ENCODE data around the gene NRDC. TPM values are rescaled to one million over a fixed set of nuclear protein-coding genes. Genes with fewer than 3 reads are reported as not detected.
"Not testable (repeated sequence)": the region's sequence is repeated elsewhere in the genome, so short reads cannot be mapped to it uniquely, and the experiment has no call there.

The NRDC gene
- total RNA-seq, 1 experiment from 2014 or later, result 113 TPM

- in situ Hi-C loops (cut with HindIII; ENCODE audit: low sequenced_read_pairs), result no loop called here
- DNase-seq (ENCODE audit: low spot score), result peak; percentile 66
Observed at GRCh38 chr1:51850420-51851223, 27.9 kb downstream of the NRDC start.

- in situ Hi-C loops (cut with HindIII; ENCODE audit: low sequenced_read_pairs), result no loop called here
Observed at GRCh38 chr1:51847294-51847920, 31.1 kb downstream of the NRDC start.

GRCh38 chr1:51843948-51844347, 34.6 kb downstream of the NRDC start:
- DNase-seq (ENCODE audit: low spot score), result no peak
- in situ Hi-C loops (cut with HindIII; ENCODE audit: low sequenced_read_pairs), result no loop called here

More at GRCh38 chr1:51847294-51847920, 31.1 kb downstream of the NRDC start:
- DNase-seq (ENCODE audit: low spot score), result no peak

- DNase-seq (ENCODE audit: low spot score), result no peak
- in situ Hi-C loops (cut with HindIII; ENCODE audit: low sequenced_read_pairs), result no loop called here
Observed at GRCh38 chr1:51842261-51842660, 36.3 kb downstream of the NRDC start.

GRCh38 chr1:51840743-51841461, 37.6 kb downstream of the NRDC start:
- in situ Hi-C loops (cut with HindIII; ENCODE audit: low sequenced_read_pairs), result no loop called here
- no peak for DNase-seq (ENCODE audit: low spot score)

GRCh38 chr1:51840182-51840581, 38.3 kb downstream of the NRDC start:
- no peak for DNase-seq (ENCODE audit: low spot score)
- in situ Hi-C loops (cut with HindIII; ENCODE audit: low sequenced_read_pairs), result no loop called here

- no peak for DNase-seq (ENCODE audit: low spot score)
- in situ Hi-C loops (cut with HindIII; ENCODE audit: low sequenced_read_pairs), result no loop called here
Observed at GRCh38 chr1:51839094-51839493, 39.4 kb downstream of the NRDC start.

GRCh38 chr1:51837243-51837642, 41.3 kb downstream of the NRDC start:
- DNase-seq (ENCODE audit: low spot score), result no peak
- in situ Hi-C loops (cut with HindIII; ENCODE audit: low sequenced_read_pairs), result no loop called here

- no peak for DNase-seq (ENCODE audit: low spot score)
- in situ Hi-C loops (cut with HindIII; ENCODE audit: low sequenced_read_pairs), result no loop called here
Observed at GRCh38 chr1:51833700-51834099, 44.8 kb downstream of the NRDC start.

- in situ Hi-C loops (cut with HindIII; ENCODE audit: low sequenced_read_pairs), result no loop called here
- DNase-seq (ENCODE audit: low spot score), result no peak
Observed at GRCh38 chr1:51829058-51829457, 49.5 kb downstream of the NRDC start.

- in situ Hi-C loops (cut with HindIII; ENCODE audit: low sequenced_read_pairs), result no loop called here
- no peak for DNase-seq (ENCODE audit: low spot score)
Observed at GRCh38 chr1:51819810-51820209, 58.7 kb downstream of the NRDC start.

GRCh38 chr1:51819021-51819420, 59.5 kb downstream of the NRDC start:
- in situ Hi-C loops (cut with HindIII; ENCODE audit: low sequenced_read_pairs); DNase-seq (ENCODE audit: low spot score): not testable (repeated sequence)

- in situ Hi-C loops (cut with HindIII; ENCODE audit: low sequenced_read_pairs), result no loop called here
- DNase-seq (ENCODE audit: low spot score), result no peak
Observed at GRCh38 chr1:51818487-51818886, 60.0 kb downstream of the NRDC start.

GRCh38 chr1:51814513-51814912, 64.0 kb downstream of the NRDC start:
- in situ Hi-C loops (cut with HindIII; ENCODE audit: low sequenced_read_pairs), result no loop called here
- DNase-seq (ENCODE audit: low spot score), result peak; percentile 14

- in situ Hi-C loops (cut with HindIII; ENCODE audit: low sequenced_read_pairs), result no loop called here
Observed at GRCh38 chr1:51799372-51799771, 79.2 kb downstream of the NRDC start.

GRCh38 chr1:51794868-51795267, 83.7 kb downstream of the NRDC start:
- DNase-seq (ENCODE audit: low spot score), result no peak
- in situ Hi-C loops (cut with HindIII; ENCODE audit: low sequenced_read_pairs), result no loop called here

More at GRCh38 chr1:51799372-51799771, 79.2 kb downstream of the NRDC start:
- no peak for DNase-seq (ENCODE audit: low spot score)

- in situ Hi-C loops (cut with HindIII; ENCODE audit: low sequenced_read_pairs), result no loop called here
Observed at GRCh38 chr1:51794260-51794659, 84.3 kb downstream of the NRDC start.

GRCh38 chr1:51792864-51793263, 85.7 kb downstream of the NRDC start:
- in situ Hi-C loops (cut with HindIII; ENCODE audit: low sequenced_read_pairs), result no loop called here
- no peak for DNase-seq (ENCODE audit: low spot score)

More at GRCh38 chr1:51794260-51794659, 84.3 kb downstream of the NRDC start:
- DNase-seq (ENCODE audit: low spot score), result no peak

- in situ Hi-C loops (cut with HindIII; ENCODE audit: low sequenced_read_pairs), result no loop called here
Observed at GRCh38 chr1:51791888-51792287, 86.6 kb downstream of the NRDC start.

GRCh38 chr1:51790385-51790784, 88.1 kb downstream of the NRDC start:
- in situ Hi-C loops (cut with HindIII; ENCODE audit: low sequenced_read_pairs), result no loop called here
- DNase-seq (ENCODE audit: low spot score), result no peak

More at GRCh38 chr1:51791888-51792287, 86.6 kb downstream of the NRDC start:
- no peak for DNase-seq (ENCODE audit: low spot score)

All from G401 (cell line).